Measurements from ENCODE around the gene ESR1.
"Not testable (repeated sequence)": the region's sequence is repeated elsewhere in the genome, so short reads cannot be mapped to it uniquely, and the experiment has no call there.

Gene ESR1

GRCh38 chr6:152059909-152060308 lies 252.4 kb downstream of the ESR1 start:
- no peak for DNase-seq

DNA sequence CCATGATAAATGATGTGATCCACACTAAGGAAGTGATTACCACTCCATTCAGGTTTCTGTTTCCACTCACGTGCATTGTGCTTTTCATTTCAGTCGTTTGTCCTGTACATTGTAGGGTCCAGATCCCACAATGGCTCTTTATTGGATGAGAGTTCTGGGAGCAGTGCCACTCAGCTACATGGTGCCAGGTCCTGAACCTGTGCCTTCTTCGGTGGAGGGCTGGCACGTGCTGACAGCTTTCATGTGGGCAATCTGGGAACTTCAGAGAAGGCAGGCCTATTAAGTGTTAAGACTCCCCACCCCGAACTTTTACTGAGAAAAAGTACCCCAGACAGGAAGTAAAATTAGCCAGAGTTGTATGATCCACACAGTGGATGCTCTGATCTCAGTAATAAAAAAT lies 255.0 kb downstream of the ESR1 start:
- no peak for DNase-seq

DNA sequence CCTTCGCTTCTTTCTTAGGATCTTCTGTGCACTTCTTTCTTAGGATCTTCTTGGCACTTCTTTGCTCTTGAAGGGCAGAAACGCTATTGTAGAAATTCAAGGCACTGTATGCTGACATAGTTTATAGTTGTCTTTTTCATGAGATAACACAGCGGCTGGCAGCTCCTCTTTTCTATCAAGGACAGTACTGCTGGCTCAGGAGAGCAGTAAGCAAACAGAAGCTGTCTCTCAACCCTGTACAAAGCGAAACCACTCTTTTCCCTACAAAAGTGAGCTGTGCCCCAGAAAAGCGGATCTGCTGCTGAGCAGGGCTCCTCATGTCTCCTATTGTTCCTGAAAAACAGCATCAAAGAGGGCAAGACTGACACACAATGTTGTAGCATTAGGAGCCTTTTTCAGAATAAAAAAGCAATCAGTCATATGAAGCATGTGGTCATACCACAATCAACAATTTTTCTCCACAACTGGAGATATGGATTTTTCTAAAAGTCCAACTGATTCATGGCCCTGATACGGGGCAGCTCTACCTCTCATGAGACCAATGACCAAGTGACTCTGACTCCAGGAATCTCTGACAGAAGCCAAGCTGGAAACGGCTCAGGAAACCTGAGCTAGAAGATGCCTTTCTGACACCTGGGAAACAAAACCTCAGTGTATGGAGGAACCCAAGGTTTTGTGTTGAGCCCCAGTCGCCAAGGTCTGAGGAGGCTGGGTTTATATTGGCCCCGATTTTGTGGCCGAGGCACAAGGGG lies 255.9 kb downstream of the ESR1 start:
- no peak for DNase-seq

- DNase-seq, result no peak
Observed at GRCh38 chr6:152068622-152069261, 261.3 kb downstream of the ESR1 start.

DNA sequence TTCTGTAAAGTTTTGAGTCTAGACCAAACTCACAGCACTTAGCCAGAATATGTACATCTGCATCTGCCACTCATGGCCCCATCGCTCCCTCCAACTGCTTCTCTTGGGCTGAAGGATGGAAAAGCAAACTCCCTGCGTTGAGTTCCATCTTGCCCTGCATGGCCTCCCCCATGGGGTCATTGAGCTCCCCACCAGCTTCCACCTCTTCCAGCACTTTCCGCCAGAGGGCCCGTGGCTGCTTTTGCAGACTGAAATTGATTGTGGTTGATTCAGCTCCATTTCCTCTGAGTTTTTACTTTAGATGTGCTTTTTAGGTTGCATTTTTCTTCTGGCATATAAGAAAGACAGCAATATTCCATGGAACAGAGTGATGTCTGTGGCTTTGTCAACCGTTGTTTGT lies 263.1 kb downstream of the ESR1 start:
- DNase-seq, result no peak

DNA sequence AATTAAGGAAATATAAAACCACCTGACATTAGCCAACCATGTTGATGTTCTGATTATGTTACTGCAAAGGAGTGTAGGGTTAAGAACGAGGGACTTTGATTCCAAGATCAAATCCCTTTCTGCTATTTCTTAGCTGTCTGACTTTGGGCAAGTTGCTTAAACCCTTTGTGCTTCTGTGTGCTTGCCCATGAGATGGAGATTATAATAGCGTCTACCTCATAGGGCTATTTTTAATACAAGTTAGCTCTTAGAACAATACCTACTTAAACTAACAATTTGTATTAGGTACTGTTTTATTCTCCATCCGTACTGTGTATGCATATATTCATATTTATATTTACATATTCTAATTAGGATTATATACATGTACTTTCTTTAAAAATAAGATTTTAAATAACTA lies 263.8 kb downstream of the ESR1 start:
- DNase-seq, result no peak

DNA sequence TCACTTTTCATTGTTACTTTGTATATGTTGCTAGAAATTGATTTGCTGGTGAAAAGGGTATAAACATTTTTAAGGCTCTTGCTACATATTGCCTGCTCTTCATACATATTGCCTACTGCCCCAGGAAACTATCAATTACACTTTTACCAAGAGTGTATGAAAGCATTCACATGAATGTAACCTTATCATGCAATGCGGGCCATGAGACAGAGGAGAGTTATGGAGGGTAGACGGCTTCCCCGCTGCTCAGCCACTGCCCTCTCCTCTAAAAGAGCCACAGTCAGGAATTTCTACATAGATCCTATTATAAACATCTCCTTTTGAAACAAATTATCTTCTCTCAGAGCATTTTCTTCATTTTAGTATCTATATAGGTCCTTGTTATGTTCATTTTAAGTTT lies 264.4 kb downstream of the ESR1 start:
- no peak for DNase-seq

DNA sequence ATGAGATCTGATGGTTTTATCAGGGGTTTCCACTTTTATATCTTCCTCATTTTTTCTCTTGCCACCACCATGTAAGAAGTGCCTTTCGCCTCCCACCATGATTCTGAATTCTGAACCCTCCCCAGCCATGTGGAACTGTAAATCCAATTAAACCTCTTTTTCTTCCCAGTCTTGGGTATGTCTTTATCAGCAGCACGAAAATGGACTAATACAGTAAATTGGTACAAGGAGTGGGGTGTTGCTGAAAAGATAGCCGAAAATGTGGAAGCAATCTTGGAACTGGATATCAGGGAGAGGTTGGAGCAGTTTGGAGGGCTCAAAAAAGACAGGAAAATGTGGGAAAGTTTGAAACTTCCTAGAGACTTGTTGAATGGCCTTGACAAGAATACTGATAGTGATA lies 268.8 kb downstream of the ESR1 start:
- DNase-seq, result not testable (repeated sequence)

- DNase-seq, result no peak
Observed at GRCh38 chr6:152078001-152078400, 270.5 kb downstream of the ESR1 start.

GRCh38 chr6:152078804-152079203 lies 271.3 kb downstream of the ESR1 start:
- DNase-seq, result no peak

- no peak for DNase-seq
Observed at GRCh38 chr6:152085451-152085921, 278.0 kb downstream of the ESR1 start.

DNA sequence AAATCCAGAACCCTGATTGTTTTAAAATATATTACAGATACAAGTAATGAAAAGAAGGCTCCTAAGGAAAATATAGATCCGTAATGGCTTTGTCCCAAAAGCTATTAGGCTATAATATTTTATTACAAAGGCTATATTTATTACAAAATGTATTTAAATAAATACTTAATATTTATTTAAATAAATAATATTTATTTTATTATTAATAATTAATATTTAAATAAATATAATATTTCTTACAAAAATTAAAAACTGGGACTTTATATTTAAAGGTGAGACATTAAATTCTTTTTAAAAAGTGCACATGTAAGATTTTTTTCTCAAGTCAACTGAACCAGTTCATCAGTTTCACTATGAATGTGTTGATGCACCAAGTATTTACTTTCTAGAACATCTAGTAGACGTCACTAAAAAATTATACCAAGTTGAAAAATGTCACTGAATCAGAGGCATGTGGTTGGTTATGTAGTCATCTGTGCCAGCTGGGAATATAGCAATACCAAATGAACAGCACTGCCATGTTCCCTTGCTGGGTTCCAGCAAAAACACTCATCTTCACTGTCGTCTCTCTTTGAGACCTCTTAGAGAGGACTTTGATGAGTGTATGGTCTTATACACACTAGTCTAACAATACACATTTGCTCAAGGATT lies 278.9 kb downstream of the ESR1 start:
- DNase-seq, result no peak

- DNase-seq, result no peak
Observed at GRCh38 chr6:152087096-152087495, 279.6 kb downstream of the ESR1 start.

- DNase-seq, result no peak
Observed at GRCh38 chr6:152087701-152088100, 280.2 kb downstream of the ESR1 start.

GRCh38 chr6:152089992-152090391 lies 282.5 kb downstream of the ESR1 start:
- DNase-seq, result no peak

GRCh38 chr6:152091201-152091600 lies 283.7 kb downstream of the ESR1 start:
- DNase-seq, result no peak

GRCh38 chr6:152091851-152092341 lies 284.4 kb downstream of the ESR1 start:
- DNase-seq, result no peak

- no peak for DNase-seq
Observed at GRCh38 chr6:152093711-152094110, 286.2 kb downstream of the ESR1 start.

DNA sequence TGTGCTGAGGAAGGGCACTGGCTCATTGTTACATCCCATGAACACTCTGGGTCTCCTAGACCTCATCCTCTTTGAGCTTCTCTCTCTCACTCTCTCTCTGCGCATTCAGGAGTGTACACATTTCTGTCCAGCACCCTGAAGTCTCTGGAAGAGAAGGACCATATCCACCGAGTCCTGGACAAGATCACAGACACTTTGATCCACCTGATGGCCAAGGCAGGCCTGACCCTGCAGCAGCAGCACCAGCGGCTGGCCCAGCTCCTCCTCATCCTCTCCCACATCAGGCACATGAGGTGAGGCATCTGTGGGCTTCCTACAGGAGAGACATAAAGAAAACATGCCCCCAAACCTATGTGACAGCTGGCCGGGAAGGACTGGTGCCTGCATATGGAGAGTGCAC lies 286.8 kb downstream of the ESR1 start:
- no peak for DNase-seq

GRCh38 chr6:152094992-152095592 lies 287.6 kb downstream of the ESR1 start:
- DNase-seq, result no peak

DNA sequence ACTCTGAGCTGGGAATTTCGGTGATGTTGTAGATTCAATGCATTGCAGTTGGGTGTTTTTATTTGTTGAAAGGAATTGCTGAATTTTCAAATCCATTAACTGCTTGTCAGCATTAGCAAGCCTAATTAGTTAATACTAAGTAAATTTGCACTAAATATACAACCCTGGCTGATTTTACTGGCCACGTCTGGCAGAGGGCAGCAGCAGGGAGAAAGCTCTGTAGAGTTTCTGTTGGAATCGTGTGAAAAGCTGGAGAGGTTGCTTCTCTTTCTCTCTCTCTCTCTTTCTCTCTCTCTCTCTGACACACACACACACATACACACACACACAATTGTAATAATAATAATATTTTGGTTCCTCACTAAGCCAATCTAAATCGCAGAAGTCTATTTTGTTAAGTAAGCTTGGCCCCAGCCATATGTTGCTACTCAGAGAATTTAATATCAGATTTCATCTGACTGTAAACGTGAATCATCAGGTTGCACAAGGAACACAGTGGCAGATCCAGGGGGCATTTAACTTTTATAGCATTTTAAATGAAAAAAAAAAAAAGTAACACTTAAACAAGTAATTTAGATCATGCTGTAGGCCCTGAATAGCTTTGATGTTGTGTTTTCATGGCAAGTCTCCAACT lies 289.5 kb downstream of the ESR1 start:
- no peak for DNase-seq

GRCh38 chr6:152098683-152099082 lies 291.2 kb downstream of the ESR1 start:
- no peak for DNase-seq

All from NCI-H1694 treated with DMSO at 0.1 percent for 48 hours (cell line).